Fibroblast of skin of abdomen (primary cell): Measurements from ENCODE around the gene SPDEF.

Source experiments
- DNase-seq: peaks from one replicate; pipeline ENCODE4 v3.0.0-alpha.2; 2013

The SPDEF gene

GRCh38 chr6:34544776-34545471, 11.2 kb downstream of the SPDEF start:
- no peak for DNase-seq

- DNase-seq: no peak
Measured at GRCh38 chr6:34544052-34544604, 12.0 kb downstream of the SPDEF start.

GRCh38 chr6:34543421-34543820, 12.7 kb downstream of the SPDEF start:
- DNase-seq: peak; percentile 25

GRCh38 chr6:34540841-34541240, 15.3 kb downstream of the SPDEF start:
- DNase-seq: no peak

GRCh38 chr6:34540222-34540621, 15.9 kb downstream of the SPDEF start:
- DNase-seq: no peak

GRCh38 chr6:34539181-34539580, 16.9 kb downstream of the SPDEF start:
- no peak for DNase-seq

- DNase-seq: no peak
Measured at GRCh38 chr6:34538581-34538980, 17.5 kb downstream of the SPDEF start.

- no peak for DNase-seq
Measured at GRCh38 chr6:34537922-34538550, 18.1 kb downstream of the SPDEF start.

- DNase-seq: no peak
Measured at GRCh38 chr6:34536959-34537848, 18.9 kb downstream of the SPDEF start.

GRCh38 chr6:34536251-34536958, 19.7 kb downstream of the SPDEF start:
- no peak for DNase-seq

- no peak for DNase-seq
Measured at GRCh38 chr6:34535646-34536045, 20.5 kb downstream of the SPDEF start.

GRCh38 chr6:34535199-34535598, 20.9 kb downstream of the SPDEF start:
- no peak for DNase-seq

- DNase-seq: no peak
Measured at GRCh38 chr6:34534656-34535055, 21.5 kb downstream of the SPDEF start.

- no peak for DNase-seq
Measured at GRCh38 chr6:34534146-34534545, 22.0 kb downstream of the SPDEF start.

- DNase-seq: no peak
Measured at GRCh38 chr6:34532230-34532629, 23.9 kb downstream of the SPDEF start.

- DNase-seq: peak; percentile 65
Measured at GRCh38 chr6:34531580-34532201, 24.4 kb downstream of the SPDEF start.

- no peak for DNase-seq
Measured at GRCh38 chr6:34530753-34531365, 25.3 kb downstream of the SPDEF start.

- DNase-seq: no peak
Measured at GRCh38 chr6:34529665-34530327, 26.3 kb downstream of the SPDEF start.

GRCh38 chr6:34528996-34529664, 27.0 kb downstream of the SPDEF start:
- DNase-seq: no peak
